SK-N-SH (cell line): ENCODE data around the gene LNP1. TPM values are rescaled to one million over a fixed set of nuclear protein-coding genes. Genes with fewer than 3 reads are reported as not detected.
A peak's percentile ranks its signal among the peaks of the same experiment; 100 is the strongest.

Experiments used
- CTCF ChIA-PET: fragments of 300-600, 350-600 bp; formaldehyde crosslinking; extraction: SDS; loops from one replicate; lab custom pipeline; 2021; lab: Yijun Ruan, JAX
- POLR2A ChIA-PET: fragments of 350-600 bp; sonication (Branson Sonifier 250); formaldehyde crosslinking; extraction: SDS; loops from one replicate; lab custom pipeline; 2020; ENCODE audit warnings: antibody characterized with exemption, inconsistent platforms; lab: Yijun Ruan, JAX
- DNase-seq: peaks from one replicate; pipeline ENCODE4 v3.0.0; 2012
- H2AFZ ChIP-seq: fragments of 200-600 bp; sonication (generic); 2 replicates; pipeline ENCODE4 v1.8.1; 2016; ENCODE audit warnings: antibody characterized with exemption, mild to moderate bottlenecking, low read depth
- H3F3A ChIP-seq: fragments of 200-600 bp; sonication (generic); replicated peaks from 2 replicates; pipeline ENCODE3; 2016; ENCODE audit warnings: antibody characterized with exemption, mild to moderate bottlenecking; ENCODE audit not compliant: insufficient read depth
- H3K27ac ChIP-seq, 2 experiments: fragments of 200-500 bp in 1 of 2; fragments of 200-600 bp in 1 of 2; sonication (Bioruptor generic) in 1 of 2; sonication (generic), shearing (Covaris generic) in 1 of 2; 2 replicates each; pipeline versions ENCODE4 v1.5.1 to v1.6.1; 2014 to 2016; ENCODE audit warnings: low read depth in 2 of 2, inconsistent platforms in 1 of 2, low read length in 1 of 2, mild to moderate bottlenecking in 1 of 2, mixed read lengths in 1 of 2
- H3K27me3 ChIP-seq: fragments of 200-600 bp; sonication (generic), shearing (Covaris generic); 2 replicates; pipeline ENCODE4 v1.6.1; 2016; ENCODE audit warnings: mixed run types; ENCODE audit not compliant: insufficient read depth
- H3K36me3 ChIP-seq, 2 experiments: fragments of 200-500 bp in 1 of 2; fragments of 200-600 bp in 1 of 2; sonication (Bioruptor generic) in 1 of 2; sonication (generic) in 1 of 2; replicated peaks in 1 of 2; 2 replicates each; pipeline versions ENCODE3 to v1.5.1; 2014 to 2016; ENCODE audit warnings: low read length in 1 of 2, mild to moderate bottlenecking in 1 of 2; ENCODE audit not compliant: insufficient read depth in 2 of 2, control insufficient read depth in 1 of 2
- H3K4me1 ChIP-seq, 2 experiments: fragments of 200-500 bp in 1 of 2; fragments of 200-600 bp in 1 of 2; sonication (Bioruptor generic) in 1 of 2; sonication (generic), shearing (Covaris generic) in 1 of 2; 2 replicates each; pipeline versions ENCODE4 v1.5.1 to v1.6.1; 2014 to 2016; ENCODE audit warnings: low read depth in 1 of 2, low read length in 1 of 2, mixed run types in 1 of 2; ENCODE audit not compliant: insufficient read depth in 2 of 2, control insufficient read depth in 1 of 2
- H3K4me2 ChIP-seq: fragments of 200-600 bp; sonication (generic), shearing (Covaris generic); 2 replicates; pipeline ENCODE4 v1.6.1; 2017; ENCODE audit warnings: mixed run types
- H3K4me3 ChIP-seq, 2 experiments: fragments of 200-500 bp in 1 of 2; fragments of 200-600 bp in 1 of 2; sonication (Bioruptor generic) in 1 of 2; sonication (generic), shearing (Covaris generic) in 1 of 2; 2 replicates each; pipeline versions ENCODE4 v1.5.1 to v1.8.1; 2014 to 2016; ENCODE audit warnings: low read depth in 2 of 2, inconsistent platforms in 1 of 2, low read length in 1 of 2, mild to moderate bottlenecking in 1 of 2, mixed read lengths in 1 of 2, moderate library complexity in 1 of 2
- H3K79me2 ChIP-seq: fragments of 200-600 bp; sonication (generic); 2 replicates; pipeline ENCODE4 v1.8.1; 2017; ENCODE audit warnings: mild to moderate bottlenecking; ENCODE audit not compliant: insufficient read depth
- H3K9ac ChIP-seq: fragments of 200-600 bp; sonication (generic); 2 replicates; pipeline ENCODE4 v1.6.1; 2017; ENCODE audit warnings: mixed run types
- H3K9me2 ChIP-seq: fragments of 200-600 bp; sonication (generic); 2 replicates; pipeline ENCODE4 v1.6.1; 2017; ENCODE audit warnings: mixed run types
- H3K9me3 ChIP-seq: fragments of 200-600 bp; sonication (generic); 2 replicates; pipeline ENCODE4 v1.6.1; 2017; ENCODE audit warnings: mixed run types, mild to moderate bottlenecking, moderate library complexity
- H4K20me1 ChIP-seq: fragments of 200-600 bp; sonication (generic); 2 replicates; pipeline ENCODE4 v1.6.1; 2017; ENCODE audit warnings: mild to moderate bottlenecking, mixed run types; ENCODE audit not compliant: insufficient read depth
- EP300 ChIP-seq, 2 experiments: IDR thresholded peaks; 2 replicates each; pipeline versions ENCODE4 v1.4.0 to v1.6.1; 2012; ENCODE audit warnings: borderline replicate concordance in 1 of 2, low read depth in 1 of 2, low read length in 1 of 2
- FOXJ3 ChIP-seq: sonication (generic); formaldehyde crosslinking; IDR thresholded peaks from 2 replicates; pipeline ENCODE4 v1.5.1; 2020; ENCODE audit warnings: mild to moderate bottlenecking, missing genetic modification reagents
- FOXM1 ChIP-seq: IDR thresholded peaks from 2 replicates; pipeline ENCODE4 v1.4.0; 2012; ENCODE audit warnings: low read depth, mild to moderate bottlenecking
- GABPA ChIP-seq: IDR thresholded peaks from 2 replicates; pipeline ENCODE4 v1.4.0; 2012; ENCODE audit warnings: low read depth, mild to moderate bottlenecking
- GATA2 ChIP-seq: sonication (generic); formaldehyde crosslinking; IDR thresholded peaks from 2 replicates; pipeline ENCODE4 v1.5.0; 2020; ENCODE audit warnings: mild to moderate bottlenecking, missing genetic modification reagents
- MXI1 ChIP-seq: IDR thresholded peaks from 2 replicates; pipeline ENCODE4 v1.6.1; 2012; ENCODE audit warnings: mild to moderate bottlenecking, low read depth, low read length, improper control_type of control experiment
- NFIC ChIP-seq: IDR thresholded peaks from 2 replicates; pipeline ENCODE4 v1.4.0; 2012; ENCODE audit warnings: borderline replicate concordance
- NRF1 ChIP-seq: IDR thresholded peaks from 2 replicates; pipeline ENCODE4 v1.6.1; 2012; ENCODE audit warnings: low read depth, mild to moderate bottlenecking, low read length
- RFX5 ChIP-seq: IDR thresholded peaks from 2 replicates; pipeline ENCODE4 v1.6.1; 2012; ENCODE audit warnings: mild to moderate bottlenecking, improper control_type of control experiment, low read length
- RXRA ChIP-seq: IDR thresholded peaks from 2 replicates; pipeline ENCODE4 v1.4.0; 2012; ENCODE audit warnings: low read depth, mild to moderate bottlenecking, borderline replicate concordance
- SIN3A ChIP-seq: IDR thresholded peaks from 2 replicates; pipeline ENCODE4 v1.6.1; 2012; ENCODE audit warnings: low read depth, mild to moderate bottlenecking, low read length, moderate library complexity, borderline replicate concordance
- SMC3 ChIP-seq: IDR thresholded peaks from 2 replicates; pipeline ENCODE4 v1.6.1; 2012; ENCODE audit warnings: low read depth, low read length, improper control_type of control experiment
- TEAD4 ChIP-seq: IDR thresholded peaks from 2 replicates; pipeline ENCODE4 v1.4.0; 2012; ENCODE audit warnings: mild to moderate bottlenecking, borderline replicate concordance; ENCODE audit not compliant: insufficient read depth
- WGBS: methylation state at CpG from one replicate; pipeline ENCODE4 v1.1.6; 2017; ENCODE audit warnings: low lambda C conversion rate; 5-methylcytosine and 5-hydroxymethylcytosine counted together
- polyA plus RNA-seq, 3 experiments: library from polyadenylated mRNA; depleted of rRNA; stranded (reverse); fragments of >200 nt; gene quantifications; 2 replicates each; pipeline ENCODE4 v1.2.3, GENCODE V29; 2012
- TF ChIP-seq, protein P1 (sequence below): IDR thresholded peaks from 2 replicates; pipeline ENCODE4 v1.4.0; 2012; ENCODE audit warnings: low read depth
- TF ChIP-seq, protein P2 (sequence below): fragments of 200-600 bp; sonication (generic); IDR thresholded peaks from 2 replicates; pipeline ENCODE4 v1.6.1; 2017; ENCODE audit warnings: antibody characterized with exemption, mild to moderate bottlenecking, moderate library complexity
- TF ChIP-seq, protein P3 (sequence below): IDR thresholded peaks from 2 replicates; pipeline ENCODE4 v1.4.0; 2012; ENCODE audit warnings: low read depth, borderline replicate concordance
- TF ChIP-seq, protein P4 (sequence below): fragments of 150-350 bp; IDR thresholded peaks from 2 replicates; pipeline ENCODE4 v1.6.1; 2017; ENCODE audit warnings: antibody characterized with exemption, low read length, low read depth, borderline replicate concordance
- TF ChIP-seq, protein P5 (sequence below): fragments of 150-350 bp; IDR thresholded peaks from 2 replicates; pipeline ENCODE4 v1.6.1; 2016; ENCODE audit warnings: mild to moderate bottlenecking, low read depth, low read length
- TF ChIP-seq, protein P6 (sequence below): IDR thresholded peaks from 2 replicates; pipeline ENCODE4 v1.6.1; 2012; ENCODE audit warnings: mild to moderate bottlenecking, low read depth, low read length, moderate library complexity

Gene LNP1, protein sequence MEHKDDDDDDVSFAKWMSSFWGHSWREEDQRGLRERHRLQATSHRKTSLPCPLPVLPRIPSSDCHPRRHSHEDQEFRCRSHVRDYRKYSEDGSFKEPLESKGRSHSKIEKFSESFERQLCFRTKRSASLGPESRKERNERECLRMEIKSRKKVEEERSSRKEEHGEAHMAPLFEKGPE
- polyA plus RNA-seq (2012; rRNA removed) = 2.3 and 2.5 TPM in 2 replicates
- polyA plus RNA-seq (2012; cell fraction: cytosol; rRNA removed) = 2.8 and 3.7 TPM in 2 replicates
- polyA plus RNA-seq (2012; cell fraction: nucleus; rRNA removed) = 1.9 and 2.0 TPM in 2 replicates

DNA sequence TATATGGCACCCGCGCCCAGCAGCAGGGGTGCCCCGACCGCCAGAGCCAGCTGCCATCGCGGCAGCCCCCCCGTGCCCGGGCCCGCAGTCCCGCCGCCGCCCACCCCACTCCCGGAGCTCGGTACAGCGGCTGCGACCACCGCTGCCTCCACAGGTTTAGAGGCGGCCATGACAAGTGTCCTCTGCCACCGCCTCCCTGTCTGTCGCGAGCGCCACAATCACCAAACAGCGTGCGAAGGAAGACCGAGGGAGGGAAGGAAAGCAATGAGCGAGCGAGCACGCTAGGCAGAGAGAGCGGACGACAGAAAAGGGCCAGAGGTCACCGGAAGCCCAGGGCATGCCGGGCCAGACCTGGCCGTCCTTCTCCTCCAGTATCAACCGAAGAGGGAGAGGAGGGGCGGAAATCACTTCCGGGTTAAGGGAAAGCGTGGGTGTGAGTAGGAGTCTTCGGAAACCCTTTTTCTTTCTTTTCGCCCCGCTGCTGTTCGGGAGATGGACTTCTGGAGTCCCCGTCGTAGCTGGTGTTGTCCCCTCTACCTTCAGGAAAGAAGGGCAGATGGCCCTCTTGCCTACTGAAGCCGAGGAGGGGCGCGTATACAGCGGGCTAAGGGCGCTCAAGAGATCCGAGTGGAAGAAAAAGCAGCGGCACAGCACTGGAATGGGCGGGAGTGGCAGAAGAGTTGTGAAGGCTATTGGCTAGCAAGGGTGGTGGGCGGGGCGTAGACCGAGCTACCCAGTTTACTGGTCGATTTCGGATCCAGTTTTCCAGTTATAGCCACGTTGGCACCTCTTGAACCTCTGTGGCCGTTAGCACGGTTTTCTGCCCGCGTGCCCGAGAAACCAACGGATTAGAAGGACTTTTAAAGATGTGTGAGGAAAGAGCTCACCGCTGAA lies at the start of gene LNP1, which contains the start of gene TOMM70:
Gene LNP1, plus strand, starts transcription at position 760 of the 894 bp plus-strand sequence. CDS start 28,191 bp downstream, outside the sequence.
Gene TOMM70, minus strand, starts transcription at position 310 of the 894 bp plus-strand sequence. Its CDS starts 140 bp downstream, at position 170.
- peak; percentile 91 for DNase-seq
- no peaks in the 10 kb centered on the region for H3K27me3 ChIP-seq
- peak within 1 kb of the TSS; percentile 89 for H3K4me2 ChIP-seq
- peak within 1 kb of the TSS; percentile 87 to 97 for H3K4me3 ChIP-seq
- peak within 1 kb of the TSS; percentile 93 for H2AFZ ChIP-seq
- peaks cover 0 to 13% of the 10 kb centered on the region in 2 experiments; a peak in 3 of 4 replicates for H3K4me1 ChIP-seq
- peaks cover 3% of the 10 kb centered on the region for H3F3A ChIP-seq
- H3K79me2 ChIP-seq = peaks cover 90% of the 10 kb centered on the region
- peaks cover 0 to 5% of the 10 kb centered on the region in 2 experiments for H3K36me3 ChIP-seq
- peak within 1 kb of the TSS; percentile 83 for H3K9ac ChIP-seq
- no peaks in the 10 kb centered on the region for H3K9me2 ChIP-seq
- ChIA-PET CTCF (interaction anchor here (0.7 to 1.3 kb wide), 8 partner anchors 42 to 569 kb away, joined by 3 read pairs; partner anchors contain the start of gene TMEM45A), POLR2A (interaction anchor here (0.6 to 2.6 kb wide), 7 partner anchors 14 to 1169 kb away, joined by 3 to 6 read pairs (median 3); partner anchors contain the start of gene TMEM45A)
- 2% methylated on average over 54 of the region's 64 CpGs for WGBS
- no peaks in the 10 kb centered on the region for H3K9me3 ChIP-seq
- peak within 1 kb of the TSS; percentile 94 to 99 for H3K27ac ChIP-seq
- peaks cover 33% of the 10 kb centered on the region for H4K20me1 ChIP-seq
- TF ChIP-seq TEAD4 (no peak), SIN3A (peak; percentile 67), MXI1 (peak; percentile 95; the same call in 1 of the 2 replicates), GABPA (peak; percentile 95), FOXJ3 (no peak), RFX5 (no peak), NFIC (no peak; the same call in 1 of the 2 replicates), RXRA (no peak; the same call in 1 of the 2 replicates), EP300 (IDR thresholded peaks at IDR 0.05; ENCODE audit: borderline replicate concordance in 1 of 2, low read depth in 1 of 2, low read length in 1 of 2) (no peak), NRF1 (no peak), FOXM1 (peak; percentile 50; the same call in 1 of the 2 replicates), SMC3 (no peak), GATA2 (CRISPR knock-in tag) (no peak)
- TF ChIP-seq, protein P1, sequence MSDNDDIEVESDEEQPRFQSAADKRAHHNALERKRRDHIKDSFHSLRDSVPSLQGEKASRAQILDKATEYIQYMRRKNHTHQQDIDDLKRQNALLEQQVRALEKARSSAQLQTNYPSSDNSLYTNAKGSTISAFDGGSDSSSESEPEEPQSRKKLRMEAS = peak; percentile 93
- TF ChIP-seq, protein P2, sequence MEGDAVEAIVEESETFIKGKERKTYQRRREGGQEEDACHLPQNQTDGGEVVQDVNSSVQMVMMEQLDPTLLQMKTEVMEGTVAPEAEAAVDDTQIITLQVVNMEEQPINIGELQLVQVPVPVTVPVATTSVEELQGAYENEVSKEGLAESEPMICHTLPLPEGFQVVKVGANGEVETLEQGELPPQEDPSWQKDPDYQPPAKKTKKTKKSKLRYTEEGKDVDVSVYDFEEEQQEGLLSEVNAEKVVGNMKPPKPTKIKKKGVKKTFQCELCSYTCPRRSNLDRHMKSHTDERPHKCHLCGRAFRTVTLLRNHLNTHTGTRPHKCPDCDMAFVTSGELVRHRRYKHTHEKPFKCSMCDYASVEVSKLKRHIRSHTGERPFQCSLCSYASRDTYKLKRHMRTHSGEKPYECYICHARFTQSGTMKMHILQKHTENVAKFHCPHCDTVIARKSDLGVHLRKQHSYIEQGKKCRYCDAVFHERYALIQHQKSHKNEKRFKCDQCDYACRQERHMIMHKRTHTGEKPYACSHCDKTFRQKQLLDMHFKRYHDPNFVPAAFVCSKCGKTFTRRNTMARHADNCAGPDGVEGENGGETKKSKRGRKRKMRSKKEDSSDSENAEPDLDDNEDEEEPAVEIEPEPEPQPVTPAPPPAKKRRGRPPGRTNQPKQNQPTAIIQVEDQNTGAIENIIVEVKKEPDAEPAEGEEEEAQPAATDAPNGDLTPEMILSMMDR = no peak
- TF ChIP-seq, protein P3, sequence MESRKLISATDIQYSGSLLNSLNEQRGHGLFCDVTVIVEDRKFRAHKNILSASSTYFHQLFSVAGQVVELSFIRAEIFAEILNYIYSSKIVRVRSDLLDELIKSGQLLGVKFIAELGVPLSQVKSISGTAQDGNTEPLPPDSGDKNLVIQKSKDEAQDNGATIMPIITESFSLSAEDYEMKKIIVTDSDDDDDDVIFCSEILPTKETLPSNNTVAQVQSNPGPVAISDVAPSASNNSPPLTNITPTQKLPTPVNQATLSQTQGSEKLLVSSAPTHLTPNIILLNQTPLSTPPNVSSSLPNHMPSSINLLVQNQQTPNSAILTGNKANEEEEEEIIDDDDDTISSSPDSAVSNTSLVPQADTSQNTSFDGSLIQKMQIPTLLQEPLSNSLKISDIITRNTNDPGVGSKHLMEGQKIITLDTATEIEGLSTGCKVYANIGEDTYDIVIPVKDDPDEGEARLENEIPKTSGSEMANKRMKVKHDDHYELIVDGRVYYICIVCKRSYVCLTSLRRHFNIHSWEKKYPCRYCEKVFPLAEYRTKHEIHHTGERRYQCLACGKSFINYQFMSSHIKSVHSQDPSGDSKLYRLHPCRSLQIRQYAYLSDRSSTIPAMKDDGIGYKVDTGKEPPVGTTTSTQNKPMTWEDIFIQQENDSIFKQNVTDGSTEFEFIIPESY = no peak
- TF ChIP-seq, protein P4, sequence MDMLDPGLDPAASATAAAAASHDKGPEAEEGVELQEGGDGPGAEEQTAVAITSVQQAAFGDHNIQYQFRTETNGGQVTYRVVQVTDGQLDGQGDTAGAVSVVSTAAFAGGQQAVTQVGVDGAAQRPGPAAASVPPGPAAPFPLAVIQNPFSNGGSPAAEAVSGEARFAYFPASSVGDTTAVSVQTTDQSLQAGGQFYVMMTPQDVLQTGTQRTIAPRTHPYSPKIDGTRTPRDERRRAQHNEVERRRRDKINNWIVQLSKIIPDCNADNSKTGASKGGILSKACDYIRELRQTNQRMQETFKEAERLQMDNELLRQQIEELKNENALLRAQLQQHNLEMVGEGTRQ = no peak
- TF ChIP-seq, protein P5, sequence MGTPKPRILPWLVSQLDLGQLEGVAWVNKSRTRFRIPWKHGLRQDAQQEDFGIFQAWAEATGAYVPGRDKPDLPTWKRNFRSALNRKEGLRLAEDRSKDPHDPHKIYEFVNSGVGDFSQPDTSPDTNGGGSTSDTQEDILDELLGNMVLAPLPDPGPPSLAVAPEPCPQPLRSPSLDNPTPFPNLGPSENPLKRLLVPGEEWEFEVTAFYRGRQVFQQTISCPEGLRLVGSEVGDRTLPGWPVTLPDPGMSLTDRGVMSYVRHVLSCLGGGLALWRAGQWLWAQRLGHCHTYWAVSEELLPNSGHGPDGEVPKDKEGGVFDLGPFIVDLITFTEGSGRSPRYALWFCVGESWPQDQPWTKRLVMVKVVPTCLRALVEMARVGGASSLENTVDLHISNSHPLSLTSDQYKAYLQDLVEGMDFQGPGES = no peak
- TF ChIP-seq, protein P6, sequence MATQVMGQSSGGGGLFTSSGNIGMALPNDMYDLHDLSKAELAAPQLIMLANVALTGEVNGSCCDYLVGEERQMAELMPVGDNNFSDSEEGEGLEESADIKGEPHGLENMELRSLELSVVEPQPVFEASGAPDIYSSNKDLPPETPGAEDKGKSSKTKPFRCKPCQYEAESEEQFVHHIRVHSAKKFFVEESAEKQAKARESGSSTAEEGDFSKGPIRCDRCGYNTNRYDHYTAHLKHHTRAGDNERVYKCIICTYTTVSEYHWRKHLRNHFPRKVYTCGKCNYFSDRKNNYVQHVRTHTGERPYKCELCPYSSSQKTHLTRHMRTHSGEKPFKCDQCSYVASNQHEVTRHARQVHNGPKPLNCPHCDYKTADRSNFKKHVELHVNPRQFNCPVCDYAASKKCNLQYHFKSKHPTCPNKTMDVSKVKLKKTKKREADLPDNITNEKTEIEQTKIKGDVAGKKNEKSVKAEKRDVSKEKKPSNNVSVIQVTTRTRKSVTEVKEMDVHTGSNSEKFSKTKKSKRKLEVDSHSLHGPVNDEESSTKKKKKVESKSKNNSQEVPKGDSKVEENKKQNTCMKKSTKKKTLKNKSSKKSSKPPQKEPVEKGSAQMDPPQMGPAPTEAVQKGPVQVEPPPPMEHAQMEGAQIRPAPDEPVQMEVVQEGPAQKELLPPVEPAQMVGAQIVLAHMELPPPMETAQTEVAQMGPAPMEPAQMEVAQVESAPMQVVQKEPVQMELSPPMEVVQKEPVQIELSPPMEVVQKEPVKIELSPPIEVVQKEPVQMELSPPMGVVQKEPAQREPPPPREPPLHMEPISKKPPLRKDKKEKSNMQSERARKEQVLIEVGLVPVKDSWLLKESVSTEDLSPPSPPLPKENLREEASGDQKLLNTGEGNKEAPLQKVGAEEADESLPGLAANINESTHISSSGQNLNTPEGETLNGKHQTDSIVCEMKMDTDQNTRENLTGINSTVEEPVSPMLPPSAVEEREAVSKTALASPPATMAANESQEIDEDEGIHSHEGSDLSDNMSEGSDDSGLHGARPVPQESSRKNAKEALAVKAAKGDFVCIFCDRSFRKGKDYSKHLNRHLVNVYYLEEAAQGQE = 0 out of 2 replicates have a peak, but pooled peaks have one; percentile 16
